ENCODE data around the gene UBA7. TPM values are rescaled to one million over a fixed set of nuclear protein-coding genes. Genes with fewer than 3 reads are reported as not detected.

The UBA7 gene
- total RNA-seq, 1 donor = 44.0 TPM

DNA sequence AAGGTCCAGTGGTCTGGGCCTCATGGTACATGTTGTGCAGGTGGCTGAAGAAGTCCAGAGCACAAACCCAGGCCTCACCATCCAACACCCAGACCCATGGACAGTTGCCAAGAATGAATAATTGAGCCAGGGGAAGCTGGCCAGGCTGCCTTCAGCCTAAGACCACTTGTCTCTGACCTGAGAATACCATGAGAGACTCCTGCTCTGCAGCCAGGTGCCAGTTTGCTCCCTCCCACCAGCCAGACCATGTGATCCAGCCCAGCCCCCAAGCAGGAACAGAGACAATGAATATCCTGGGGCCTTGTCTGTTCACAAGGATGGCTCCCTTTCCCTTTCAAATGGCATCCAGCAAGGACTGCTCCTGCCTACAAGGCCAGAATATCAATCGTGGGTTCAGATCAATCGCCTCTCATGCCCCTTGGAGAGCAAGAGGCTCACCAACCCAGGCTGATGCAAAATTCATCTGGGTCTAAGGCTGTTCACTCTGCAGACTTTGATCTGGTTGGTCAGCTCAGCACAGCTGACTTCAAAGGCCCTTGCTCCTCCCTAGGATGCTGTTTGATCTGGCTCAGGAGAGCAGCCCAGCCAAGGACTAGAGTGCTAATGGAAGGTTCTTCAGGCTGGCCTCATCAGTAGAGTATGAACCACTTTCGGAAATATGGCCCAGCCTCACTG lies 29.2 kb upstream of the UBA7 start:
- DNase-seq (ENCODE audit: low read depth) = no peak
- H3K4me3 ChIP-seq (ENCODE audit: low read depth, low read length) = no peak overlapping the region
- TF ChIP-seq, protein P1, sequence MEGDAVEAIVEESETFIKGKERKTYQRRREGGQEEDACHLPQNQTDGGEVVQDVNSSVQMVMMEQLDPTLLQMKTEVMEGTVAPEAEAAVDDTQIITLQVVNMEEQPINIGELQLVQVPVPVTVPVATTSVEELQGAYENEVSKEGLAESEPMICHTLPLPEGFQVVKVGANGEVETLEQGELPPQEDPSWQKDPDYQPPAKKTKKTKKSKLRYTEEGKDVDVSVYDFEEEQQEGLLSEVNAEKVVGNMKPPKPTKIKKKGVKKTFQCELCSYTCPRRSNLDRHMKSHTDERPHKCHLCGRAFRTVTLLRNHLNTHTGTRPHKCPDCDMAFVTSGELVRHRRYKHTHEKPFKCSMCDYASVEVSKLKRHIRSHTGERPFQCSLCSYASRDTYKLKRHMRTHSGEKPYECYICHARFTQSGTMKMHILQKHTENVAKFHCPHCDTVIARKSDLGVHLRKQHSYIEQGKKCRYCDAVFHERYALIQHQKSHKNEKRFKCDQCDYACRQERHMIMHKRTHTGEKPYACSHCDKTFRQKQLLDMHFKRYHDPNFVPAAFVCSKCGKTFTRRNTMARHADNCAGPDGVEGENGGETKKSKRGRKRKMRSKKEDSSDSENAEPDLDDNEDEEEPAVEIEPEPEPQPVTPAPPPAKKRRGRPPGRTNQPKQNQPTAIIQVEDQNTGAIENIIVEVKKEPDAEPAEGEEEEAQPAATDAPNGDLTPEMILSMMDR (IDR thresholded peaks at IDR 0.05; ENCODE audit: insufficient read depth, low read depth, low read length) = no peak

DNA sequence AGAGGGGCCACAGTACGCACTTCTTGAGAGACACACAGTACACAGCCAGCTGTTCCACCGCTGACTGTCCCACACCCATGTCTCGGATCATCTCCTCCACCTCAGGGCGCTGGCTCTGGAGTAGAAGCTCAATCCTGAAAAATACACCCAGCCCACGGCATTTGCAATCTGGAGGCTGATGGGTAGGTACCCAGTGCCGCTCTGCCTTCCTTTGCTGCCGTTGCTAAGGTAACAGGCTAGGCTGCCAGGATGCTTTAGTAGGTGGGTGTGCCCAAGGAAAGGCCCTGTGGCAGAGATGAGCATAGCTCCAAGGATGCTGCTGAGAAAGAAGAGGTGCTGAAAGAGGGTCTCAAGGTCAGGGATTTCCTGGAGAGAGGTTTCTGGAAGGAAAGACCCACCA lies 28.1 kb upstream of the UBA7 start:
- no peak for DNase-seq (ENCODE audit: low read depth)
- no peak overlapping the region for H3K4me3 ChIP-seq (ENCODE audit: low read depth, low read length)
- TF ChIP-seq, protein P1 (IDR thresholded peaks at IDR 0.05; ENCODE audit: insufficient read depth, low read depth, low read length) = no peak

DNA sequence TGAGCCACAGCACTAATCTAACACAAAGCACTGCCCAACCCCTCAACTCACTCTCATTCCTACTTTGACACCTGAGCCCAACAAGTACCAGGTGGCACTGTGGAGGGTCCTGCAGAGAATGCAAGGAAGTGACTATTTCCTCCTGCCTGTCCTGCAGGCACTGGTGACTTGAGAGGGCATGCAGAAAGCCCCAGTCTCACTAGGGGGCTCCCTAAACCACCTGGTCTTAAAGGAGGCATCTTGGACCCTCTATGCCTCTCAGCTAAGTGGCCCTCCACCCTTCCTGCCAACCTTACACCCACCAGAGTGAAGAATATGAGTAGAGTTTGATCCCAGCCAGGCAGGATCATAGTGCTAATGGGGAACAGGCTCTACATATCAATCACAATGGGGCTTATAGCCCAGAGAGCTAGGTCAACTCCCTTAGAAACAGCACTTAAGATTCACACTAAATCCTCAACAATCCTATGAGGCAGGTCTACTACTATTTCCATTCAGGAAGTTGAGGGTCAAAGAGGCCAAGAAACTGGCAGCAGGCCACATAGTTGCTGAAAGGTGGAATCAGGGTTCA lies 27.5 kb upstream of the UBA7 start:
- peak; percentile 20 for DNase-seq (ENCODE audit: low read depth)

DNA sequence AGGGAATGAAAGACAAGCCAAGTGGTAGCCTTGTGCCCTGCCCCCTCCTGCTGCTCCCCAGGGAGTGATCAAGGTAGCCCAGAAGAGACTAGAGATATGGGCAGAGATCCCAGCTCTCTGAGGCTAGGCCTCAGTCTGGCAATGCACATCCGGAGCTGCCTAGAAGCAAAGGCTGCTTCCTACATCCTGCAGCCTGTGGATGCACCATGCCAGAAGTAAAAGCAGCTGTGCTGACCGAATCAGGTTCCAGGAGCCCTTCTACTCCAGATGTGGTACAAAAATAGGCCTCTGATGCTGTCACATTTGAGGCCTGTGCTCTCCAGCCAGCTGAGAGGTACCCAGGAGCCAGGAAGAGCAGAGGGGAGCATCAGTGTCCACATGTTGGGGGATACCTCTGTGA lies 26.6 kb upstream of the UBA7 start:
- DNase-seq (ENCODE audit: low read depth) = no peak
- H3K4me3 ChIP-seq (ENCODE audit: low read depth, low read length) = no peak overlapping the region
- TF ChIP-seq, protein P1 (IDR thresholded peaks at IDR 0.05; ENCODE audit: insufficient read depth, low read depth, low read length) = no peak

More for the DNA sequence above, 27.5 kb upstream of the UBA7 start:
- no peak overlapping the region for H3K4me3 ChIP-seq (ENCODE audit: low read depth, low read length)
- TF ChIP-seq, protein P1 (IDR thresholded peaks at IDR 0.05; ENCODE audit: insufficient read depth, low read depth, low read length) = peak; percentile 44

DNA sequence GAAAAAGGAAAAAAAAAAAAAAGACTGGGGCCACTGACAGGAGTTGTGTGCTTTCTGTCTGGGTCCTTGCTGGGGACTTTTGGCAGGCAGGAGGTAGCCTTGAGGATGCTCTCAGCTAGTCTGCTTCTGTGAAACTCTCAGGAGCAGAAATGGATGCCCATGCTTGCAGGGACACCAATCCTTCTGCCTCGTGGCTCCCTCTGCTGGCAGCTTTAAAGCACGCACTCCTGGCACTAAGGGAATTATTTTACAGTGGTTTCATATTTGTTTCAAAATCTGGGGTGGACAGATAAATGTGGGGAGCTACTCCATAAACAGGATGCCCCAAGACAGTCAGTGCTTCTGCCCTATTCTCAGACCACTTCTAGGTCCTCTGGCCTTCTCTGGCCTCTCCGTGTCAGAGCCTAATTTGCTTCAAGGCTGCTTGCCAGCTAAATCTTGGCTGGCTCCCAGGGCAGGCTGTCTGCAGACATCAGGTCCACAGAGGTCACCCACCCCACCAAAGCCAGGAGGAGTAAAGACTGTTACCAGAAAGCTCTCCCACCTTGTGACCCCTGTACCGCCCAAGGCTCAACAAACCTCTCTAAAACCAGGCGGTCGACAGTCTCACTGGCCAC lies 25.5 kb upstream of the UBA7 start:
- TF ChIP-seq, protein P1 (IDR thresholded peaks at IDR 0.05; ENCODE audit: insufficient read depth, low read depth, low read length) = peak; percentile 88
- no peak overlapping the region for H3K4me3 ChIP-seq (ENCODE audit: low read depth, low read length)
- peak; percentile 81 for DNase-seq (ENCODE audit: low read depth)

DNA sequence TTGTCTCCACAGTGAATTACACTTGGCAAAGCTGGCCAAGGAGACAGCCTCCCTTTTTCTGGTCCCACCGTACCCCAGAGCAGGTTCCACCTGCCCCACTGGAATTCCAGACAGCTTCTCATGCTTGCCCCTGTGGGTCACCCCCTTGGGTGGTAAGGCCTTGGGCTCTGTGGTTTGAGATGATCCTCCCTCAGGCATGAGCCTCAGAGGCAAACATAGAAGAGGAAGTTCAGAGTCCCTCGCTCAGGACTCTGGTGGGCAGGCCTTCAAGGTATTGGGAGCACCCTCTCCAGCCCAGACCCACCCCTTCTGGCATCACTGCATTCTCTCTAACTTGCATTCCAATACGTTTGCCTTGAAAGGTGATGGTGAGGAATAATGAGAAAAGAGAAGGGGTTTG lies 17.6 kb upstream of the UBA7 start:
- DNase-seq (ENCODE audit: low read depth) = no peak
- TF ChIP-seq, protein P1 (IDR thresholded peaks at IDR 0.05; ENCODE audit: insufficient read depth, low read depth, low read length) = no peak
- H3K4me3 ChIP-seq (ENCODE audit: low read depth, low read length) = no peak overlapping the region
